NOMO-1 treated with dmso at 0.1 percent for 144 hours (cell line): Measurements from ENCODE around the gene TMEM143.
"Not testable (repeated sequence)": the region's sequence is repeated elsewhere in the genome, so short reads cannot be mapped to it uniquely, and the experiment has no call there.

Experiments used
- DNase-seq: peaks from one replicate; lab custom pipeline; 2025; ENCODE audit not compliant: unreplicated experiment; lab: John Stamatoyannopoulos, UW

TMEM143 gene

DNA sequence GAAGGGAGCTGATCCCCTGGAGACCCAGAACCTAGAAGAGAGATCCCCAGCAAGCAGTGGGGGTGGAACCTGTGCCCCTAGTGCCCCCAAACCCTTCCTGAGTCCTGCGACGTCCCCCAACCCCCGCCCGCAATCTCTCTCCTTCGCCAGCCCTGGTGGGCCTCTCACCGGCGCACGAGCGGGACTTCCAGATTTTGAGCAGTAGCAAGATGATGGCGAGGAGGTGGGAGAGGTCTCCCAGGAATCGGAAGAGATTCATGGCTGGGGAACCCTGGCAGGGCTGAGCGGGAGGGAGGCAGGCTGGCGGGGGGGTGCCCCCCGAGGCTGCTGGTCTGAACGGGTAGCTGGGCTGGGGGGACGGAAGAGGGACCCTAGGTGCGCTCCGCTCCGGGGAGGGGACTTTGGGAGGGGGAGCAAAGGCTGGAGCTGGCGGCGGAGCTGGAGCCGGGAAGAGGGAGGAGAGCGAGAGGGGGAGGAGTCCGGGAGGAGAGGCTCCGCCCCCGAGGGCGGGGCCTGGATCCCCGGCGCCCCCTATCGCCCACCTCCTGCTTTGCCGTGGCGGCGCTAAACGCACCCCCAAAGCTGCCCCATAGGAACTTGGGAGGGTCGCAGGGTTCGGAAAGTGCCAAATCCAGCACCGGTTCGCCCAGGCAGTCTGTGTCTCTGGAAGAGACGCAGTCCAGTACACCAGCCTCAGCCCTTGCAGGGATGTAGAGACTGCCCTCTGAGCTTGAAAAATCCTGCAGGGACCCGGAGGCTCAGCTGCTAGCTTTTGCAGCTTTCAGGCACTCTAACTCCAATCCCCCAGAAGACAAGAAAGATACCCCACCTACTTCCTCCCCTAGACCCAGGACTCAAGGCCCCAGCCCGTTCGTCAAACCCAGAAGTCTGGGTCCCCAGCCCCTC is 27.6 kb upstream of the TMEM143 start, which contains the start of gene KDELR1:
Gene KDELR1 (minus strand): TSS at position 452 of the 906 bp plus-strand sequence. CDS start 193 bp downstream, at position 259.
- peak; percentile 30 for DNase-seq

DNA sequence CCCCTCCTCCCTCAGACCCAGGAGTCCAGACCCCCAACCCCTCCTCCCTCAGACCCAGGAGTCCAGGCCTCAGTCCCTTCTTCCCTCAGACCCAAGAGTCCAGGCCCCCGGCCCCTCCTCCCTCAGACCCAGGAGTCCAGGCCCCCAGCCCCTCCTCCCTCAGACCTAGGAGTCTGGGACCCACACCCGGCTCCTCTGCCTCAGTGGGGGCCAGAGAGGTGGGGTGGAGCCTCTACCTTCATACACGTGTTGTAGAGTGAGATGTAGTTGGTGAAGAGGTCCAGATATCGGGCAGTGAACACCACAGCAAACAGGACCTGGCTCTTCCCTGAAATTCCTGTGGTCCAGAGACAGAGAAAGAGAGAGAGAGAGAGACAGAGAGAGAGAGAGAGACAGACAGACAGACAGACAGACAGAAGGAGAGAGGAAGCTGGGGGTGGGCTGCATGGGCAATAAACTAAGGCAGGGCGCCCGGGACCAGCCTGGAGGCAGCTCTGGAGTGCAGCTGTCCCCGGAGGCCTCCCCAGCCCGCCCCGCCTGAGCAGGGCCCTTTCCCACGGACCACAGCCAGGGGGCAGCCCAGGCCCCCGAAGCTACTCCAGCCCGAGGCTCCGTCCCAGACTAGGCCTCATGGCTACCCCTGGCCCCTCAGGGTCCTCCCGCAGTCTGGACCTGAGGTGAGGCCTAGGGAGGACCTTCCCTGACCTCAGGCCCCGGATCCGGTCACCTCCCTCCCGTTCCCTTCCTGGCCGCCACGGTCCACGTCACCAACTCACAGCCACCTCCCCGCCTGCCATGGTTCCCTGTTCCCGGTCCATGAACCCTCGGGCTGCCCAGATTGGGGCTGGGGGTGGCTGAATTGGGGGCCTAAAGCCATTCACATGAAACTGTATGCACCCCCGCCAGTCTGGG is 26.7 kb upstream of the TMEM143 start:
- no peak for DNase-seq

DNA sequence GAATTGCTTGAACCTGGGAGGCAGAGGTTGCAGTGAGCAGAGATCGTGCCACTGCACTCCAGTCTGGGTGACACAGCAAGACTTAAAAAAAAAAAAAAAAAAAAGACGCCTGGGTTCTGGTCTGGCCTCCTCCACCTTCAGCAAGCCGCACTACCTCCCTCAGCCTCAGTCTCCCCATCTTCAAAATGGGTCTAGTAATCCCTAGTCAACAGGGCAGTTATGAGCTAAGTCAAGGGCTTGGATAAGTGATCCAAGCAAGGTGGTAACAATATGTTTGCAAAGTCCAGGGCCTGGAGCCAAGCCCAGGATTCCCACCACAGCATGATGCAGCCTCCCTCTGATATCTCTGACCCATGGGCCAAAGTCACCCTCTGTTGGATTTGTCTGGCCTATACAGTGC is 23.2 kb upstream of the TMEM143 start:
- DNase-seq: no peak

DNA sequence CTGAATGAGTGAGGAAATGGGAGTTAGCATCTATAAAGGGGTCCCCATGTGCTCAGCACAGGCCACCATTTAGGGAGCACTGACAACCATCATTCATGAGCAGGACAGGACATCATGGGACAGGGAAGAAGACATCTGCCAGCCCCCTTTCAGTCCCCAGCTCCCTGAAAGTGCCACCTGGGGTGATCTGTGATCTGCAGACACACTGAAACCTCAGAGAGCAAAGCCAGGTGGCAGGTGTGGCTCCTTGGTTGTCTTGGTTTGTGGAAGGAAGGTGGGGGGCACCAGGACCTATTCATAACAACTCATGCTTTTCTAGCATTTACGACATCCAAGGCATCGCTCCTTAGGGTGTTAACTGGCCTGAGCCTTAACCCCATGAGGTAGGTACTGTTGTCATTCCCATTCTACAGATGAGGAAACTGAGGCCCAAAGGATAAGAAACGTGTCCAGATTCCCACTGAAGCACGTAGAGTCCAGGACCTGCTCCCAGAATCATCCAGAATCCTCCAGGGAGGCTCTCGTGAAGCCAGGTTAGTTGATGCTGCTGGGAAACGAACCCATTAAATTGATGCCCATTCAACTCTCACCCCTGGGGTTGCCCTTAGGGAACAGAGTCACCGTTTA is 21.8 kb upstream of the TMEM143 start:
- no peak for DNase-seq

DNA sequence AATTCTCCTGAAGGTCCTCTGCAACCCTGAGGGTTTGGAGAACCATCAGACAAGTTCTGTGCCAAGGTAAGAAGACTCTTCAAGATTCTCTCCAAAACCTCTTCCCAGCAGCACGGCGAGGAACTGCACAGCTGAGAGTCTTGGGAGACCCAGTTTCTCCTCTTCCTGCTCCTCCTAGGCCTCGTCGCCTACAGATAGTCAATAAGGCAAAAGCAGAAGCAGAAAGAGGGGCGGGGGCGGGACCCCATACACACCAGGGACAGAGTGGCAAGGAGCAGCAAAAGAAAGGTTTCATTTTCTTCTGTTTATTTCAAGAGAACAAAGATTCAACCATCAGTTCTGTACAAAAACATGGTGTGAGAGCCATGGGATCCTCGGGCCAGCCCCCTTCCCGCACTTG is 18.5 kb upstream of the TMEM143 start:
- DNase-seq: no peak

DNA sequence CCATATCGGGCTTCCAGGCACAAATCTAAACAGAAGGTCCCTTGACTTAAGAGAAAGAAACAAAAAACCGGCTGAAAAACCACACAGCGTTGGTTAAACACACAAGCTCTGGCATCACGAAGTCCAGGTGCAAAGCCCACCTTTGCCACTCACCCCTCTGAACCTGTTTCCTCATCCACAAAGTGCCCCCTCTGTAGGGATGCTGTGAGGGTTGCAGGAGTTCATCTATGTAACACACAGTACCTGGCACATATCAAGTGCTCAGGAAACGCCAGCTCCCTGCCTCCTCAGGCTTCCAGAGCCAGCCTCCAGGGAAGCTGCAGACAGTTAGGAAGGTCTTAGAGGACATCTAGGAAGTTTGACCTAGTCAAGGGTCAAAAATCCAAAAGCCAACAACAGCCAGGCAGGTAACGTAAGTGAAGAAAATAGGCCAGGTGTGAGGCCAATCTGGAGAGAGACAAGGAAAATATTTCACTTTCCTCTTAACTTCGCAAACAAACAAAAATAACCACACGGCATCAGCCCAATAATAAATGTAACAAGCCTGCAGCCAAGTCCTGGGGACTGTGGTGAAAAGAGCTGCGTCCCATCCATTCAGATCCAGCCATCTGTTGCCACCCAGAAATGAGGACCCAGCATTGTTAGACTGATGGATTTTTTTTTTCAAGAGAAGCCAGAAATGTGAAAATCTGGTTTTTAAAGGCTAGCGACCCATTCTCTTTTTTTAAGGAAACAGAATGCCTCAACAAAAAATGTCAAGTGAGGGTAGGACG is 17.6 kb upstream of the TMEM143 start:
- DNase-seq: no peak

DNA sequence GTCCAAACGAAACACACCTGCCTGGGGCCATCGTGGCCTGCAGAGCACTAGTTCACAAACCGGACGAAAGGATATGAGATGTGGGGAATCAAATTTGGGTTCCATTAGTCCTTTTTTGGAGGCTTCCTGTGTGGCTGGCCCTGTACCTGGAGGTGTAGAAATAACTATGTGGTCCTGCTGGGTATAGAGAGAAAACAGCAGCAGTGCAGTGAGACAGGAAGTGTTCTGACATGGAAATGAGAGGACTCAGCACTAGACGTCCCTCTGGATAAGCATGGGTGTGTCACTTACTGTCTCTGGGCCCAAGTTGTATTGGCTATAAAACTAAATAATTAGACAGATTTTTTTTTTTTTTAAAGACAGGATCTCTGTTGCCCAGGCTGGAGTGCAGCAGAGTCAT is 15.3 kb upstream of the TMEM143 start:
- no peak for DNase-seq

DNA sequence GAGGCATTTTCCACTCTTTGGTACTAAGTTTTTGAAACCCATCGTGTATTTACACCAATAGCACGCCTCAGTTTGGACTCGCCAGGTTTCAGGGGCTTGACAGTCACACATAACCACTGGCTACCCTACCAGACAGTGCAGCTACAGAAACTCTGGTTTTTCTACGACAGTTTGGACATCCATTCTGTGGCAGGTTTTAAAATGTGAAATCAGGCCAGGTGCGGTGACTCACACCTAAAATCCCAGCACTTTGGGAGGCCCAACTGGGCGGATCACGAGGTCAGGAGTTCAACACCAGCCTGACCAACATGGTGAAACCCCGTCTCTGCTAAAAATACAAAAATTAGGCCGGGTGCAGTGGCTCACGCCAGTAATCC is 14.4 kb upstream of the TMEM143 start:
- no peak for DNase-seq

DNA sequence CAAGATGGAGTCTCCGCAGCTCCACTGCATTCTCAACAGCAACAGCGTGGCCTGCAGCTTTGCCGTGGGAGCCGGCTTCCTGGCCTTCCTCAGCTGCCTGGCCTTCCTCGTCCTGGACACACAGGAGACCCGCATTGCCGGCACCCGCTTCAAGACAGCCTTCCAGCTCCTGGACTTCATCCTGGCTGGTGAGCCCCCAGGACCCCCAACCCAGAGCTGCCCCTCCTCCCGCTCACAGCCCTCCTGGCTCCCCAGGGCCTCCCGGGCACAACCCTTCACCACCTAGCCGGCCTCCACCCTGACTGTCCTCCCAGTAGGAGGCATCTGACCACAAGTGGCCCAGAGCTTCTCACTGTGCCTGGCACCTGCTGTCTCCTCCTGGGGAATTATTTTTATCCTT is 9.8 kb upstream of the TMEM143 start:
- no peak for DNase-seq

DNA sequence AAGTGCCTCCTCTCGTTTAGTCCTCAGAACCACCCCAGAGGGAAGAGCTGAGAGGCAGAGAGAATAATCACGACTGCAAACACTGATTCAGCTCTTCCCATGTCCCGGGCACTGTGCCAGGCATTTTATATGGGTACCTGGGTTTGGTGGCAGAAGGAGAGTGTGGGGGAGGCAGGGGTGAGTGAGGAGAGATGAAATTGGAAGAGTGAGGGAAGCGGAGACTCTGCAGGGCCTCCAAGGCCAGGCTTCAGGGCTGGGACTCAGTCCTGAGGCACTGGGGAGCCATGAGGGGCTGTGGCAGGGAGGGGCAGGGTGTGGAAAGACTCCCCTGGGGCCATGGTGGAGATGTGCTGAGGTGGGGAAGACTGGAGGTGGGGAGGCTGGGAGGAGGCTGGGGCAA is 9.2 kb upstream of the TMEM143 start:
- no peak for DNase-seq

DNA sequence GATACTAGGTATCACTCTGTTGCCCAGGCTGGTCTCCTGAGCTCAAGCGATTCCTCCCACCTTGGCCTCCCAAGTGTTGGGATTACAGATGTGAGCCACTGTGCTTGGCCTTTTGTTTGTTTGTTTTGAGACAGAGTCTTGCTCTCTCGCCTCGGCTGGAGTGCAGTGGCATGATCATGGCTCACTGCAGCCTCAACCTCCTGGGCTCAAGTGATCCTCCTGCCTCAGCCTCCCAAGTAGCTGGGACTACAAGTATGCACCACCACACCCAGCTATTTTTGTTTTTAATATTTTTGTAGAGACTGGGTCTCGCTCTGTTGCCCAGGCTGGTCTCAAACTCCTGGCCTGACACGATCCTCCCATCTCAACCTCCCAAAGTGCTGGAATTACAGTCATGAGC is 8.0 kb upstream of the TMEM143 start:
- not testable (repeated sequence) for DNase-seq

DNA sequence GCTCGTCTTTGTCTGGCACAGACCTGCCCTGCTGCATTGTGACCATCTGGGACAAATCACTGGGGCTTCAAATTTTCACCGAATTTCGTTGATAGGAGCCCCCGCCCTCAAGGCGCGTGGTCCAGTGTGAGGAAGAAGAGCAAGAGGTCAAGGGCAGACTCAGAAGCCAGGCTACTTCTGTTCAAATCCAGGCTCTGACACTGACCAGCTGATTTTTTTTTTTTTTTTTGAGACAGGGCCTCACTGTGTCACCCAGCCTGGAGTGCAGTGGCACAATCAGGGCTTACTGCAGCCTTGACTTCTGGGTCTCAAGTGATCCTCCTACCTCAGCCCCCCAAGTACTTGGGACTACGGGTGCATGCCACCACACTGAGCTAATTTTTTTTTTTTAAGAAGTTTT is 7.6 kb upstream of the TMEM143 start:
- DNase-seq: no peak

DNA sequence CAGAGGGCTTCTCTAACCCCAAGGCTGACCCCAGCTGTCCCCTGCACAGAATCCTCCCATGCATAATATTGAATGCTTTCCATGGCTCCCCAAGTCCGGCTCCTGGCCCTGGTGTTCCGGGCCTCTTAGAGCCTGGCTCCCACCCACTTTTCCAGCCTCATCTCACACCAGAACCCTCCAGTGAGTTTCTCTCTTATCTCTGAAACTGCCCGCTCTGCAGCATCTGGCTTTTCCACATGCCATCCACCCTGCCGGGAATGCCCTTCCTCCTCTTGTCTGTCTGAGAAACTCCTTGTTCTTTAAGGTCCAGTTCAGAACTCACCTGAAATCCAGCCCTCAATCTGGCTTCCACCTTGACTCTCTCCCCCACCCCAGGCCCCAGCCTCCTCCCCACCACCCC is 7.2 kb upstream of the TMEM143 start:
- no peak for DNase-seq

DNA sequence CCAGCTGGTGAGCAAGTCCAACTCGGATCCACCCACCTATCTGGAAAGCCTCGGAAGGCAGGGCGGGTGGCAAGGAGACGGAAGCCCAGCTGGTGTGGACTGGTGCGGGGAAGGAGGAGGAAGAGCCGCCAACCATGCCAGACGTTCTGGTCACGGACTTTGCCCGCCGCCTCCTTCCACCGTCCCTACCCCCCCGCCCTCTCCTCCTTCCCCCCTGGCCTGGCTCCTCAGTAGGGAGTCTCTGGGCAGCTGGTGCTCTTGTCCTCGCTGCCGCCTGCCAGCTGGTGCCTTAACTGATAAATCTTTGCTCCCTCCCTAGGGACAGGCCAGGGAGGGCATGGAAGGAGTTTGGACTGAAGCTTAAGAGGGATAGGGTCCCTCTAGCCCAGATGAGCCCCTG is 5.2 kb upstream of the TMEM143 start:
- DNase-seq: no peak

DNA sequence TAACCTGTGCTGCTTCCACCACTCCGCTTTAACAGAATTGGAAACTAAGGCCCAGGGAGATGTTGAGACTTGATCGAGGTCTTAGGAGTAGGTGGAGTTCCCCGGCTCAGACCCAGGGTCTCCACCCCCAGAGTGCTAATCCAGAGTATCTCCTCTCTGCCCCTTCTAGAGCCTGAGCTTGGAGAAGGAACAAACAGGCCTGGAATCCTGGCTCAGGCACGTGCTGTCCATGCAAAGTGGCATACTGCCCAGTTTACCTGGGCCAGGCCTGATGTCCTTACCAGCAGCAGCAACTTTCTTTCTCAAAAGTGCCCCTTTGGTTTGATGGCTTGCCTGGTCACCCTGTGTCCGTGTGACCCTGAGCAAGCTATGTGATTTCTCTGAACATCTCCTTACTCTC is 4.1 kb upstream of the TMEM143 start:
- DNase-seq: no peak

DNA sequence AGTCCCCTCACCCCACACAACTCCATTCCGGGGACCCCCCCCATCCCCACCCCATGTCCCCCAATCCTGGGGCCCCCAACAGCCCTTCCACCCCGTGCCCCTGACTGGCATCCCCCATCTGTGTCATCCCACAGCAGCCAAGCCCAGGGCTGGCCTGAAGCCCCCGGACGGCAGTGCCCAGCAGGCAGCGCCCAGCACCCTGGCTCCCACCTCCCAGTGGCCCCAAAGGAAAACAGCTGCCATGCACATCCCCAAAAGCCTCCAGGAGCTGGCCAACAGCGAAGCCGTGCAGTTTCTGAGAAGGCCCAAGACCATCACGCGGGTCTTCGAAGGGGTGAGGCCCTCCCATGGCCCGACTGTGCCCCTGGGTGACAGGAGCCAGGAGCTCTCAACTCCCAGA is 1.9 kb upstream of the TMEM143 start:
- DNase-seq: no peak

DNA sequence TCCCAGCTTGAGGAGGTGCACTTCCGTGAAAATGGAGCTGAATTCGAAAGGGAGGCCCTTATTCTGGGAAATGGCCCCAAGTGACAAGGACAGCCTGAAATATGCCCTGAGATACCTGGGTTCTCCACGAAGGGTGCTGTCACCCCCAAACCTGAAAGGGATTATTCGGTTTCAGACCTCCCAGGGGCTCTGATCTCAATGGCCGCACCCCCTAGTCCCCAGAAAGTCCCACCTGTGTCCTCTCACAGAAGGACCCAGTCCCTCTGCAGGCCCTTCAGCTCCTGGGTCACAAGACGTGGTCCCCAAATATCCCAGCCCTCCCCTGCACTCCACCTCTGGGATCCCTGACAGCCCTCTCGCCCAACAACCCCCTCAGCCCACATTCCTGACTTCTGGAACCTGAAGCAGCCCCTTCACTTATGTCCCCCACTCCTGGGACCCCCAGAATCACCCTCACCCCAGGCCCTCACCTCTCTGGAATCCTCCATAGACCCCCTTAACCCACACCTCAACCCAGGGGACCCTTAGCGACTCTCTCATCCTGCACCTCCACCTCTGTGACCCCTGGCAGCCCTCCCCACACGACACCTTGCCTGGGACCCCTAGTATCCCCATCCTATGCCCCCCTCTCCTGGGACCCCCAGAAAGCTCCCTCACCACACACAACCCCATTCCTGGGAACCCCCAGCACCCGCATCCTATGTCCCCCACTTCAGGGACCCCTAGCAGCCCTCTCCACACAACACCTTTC is 1.0 kb upstream of the TMEM143 start:
- no peak for DNase-seq

DNA sequence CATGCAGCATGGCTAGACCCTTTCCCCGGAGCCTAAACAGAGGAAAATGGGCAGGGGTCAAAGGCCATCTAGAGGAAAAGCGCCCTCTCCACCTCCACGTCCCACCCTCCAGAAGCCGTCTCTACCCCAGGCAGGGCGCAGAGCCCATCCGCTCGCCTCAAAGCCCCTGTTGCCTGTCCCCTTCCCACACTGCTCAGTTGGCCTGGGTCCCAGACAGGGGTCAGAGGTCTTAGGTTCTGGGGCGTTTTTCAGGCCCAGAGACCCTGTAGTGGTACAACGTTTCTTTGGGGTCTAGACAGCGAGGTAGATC is 285 bp downstream of the TMEM143 start:
- DNase-seq: no peak

DNA sequence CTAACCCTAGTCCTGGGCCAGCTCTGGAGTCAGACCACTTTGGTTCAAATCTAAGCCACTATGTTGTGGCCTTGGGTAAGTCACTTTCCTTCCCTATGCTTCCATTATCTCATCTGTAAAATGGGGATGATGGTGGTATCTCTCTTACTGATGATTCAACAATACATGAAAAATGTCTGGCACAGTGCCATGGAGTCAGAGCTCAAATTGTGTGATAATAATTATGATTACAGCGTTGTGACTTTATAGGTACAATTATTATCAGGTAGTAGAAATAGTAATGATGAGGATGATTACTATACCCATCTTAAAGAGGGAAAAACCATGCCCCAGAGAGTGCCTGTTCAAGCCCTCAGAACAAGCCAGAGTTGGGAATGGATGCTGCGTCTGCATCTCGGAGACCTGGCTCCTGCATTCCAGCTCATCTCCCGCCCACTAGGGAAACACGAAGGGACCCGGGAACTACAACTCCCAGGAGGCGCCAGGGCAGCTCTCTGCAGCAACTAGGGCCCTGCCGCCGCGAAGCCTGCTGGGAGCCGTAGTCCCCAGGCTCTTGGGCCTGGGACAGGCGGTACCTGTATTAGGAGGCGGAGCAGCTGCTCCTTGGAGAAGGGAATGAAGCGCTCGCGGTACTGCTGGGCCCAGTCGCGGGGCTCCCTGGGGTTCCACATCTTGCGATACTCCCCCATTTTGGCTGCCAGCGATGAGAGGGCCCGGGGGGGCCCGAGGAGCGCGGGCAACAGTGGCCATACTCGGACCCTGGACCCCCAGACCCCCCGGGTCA is 832 bp downstream of the TMEM143 start:
- peak; percentile 85 for DNase-seq
